ENCODE data around the gene NCKAP5L. TPM values are rescaled to one million over a fixed set of nuclear protein-coding genes. Genes with fewer than 3 reads are reported as not detected.

NCKAP5L gene
- total RNA-seq, 2 experiments from 2014 or later, result 1.1 to 1.2 TPM

DNA sequence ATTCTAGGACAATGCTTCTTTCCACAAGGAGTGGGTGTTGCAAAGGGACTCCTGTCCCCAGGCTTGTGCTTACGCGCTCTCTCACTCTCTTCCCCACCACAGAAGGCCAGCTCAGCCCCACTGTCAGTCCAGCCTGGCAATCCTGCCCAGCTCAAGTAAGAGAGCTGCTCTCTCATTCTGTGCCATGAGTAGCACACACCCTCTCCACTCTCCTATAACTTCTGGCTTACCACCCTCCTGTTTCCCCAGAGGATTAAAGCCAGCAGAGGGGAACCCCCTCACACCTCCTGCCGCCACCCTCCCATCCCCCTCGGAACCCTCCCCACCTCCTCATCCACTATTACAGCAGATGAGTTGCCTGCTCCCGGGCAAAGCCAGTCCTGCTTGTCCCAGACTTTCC lies 17.1 kb downstream of the NCKAP5L start:
- Mint-ChIP-seq H3K4me3 (no peak overlapping the region), H3K27me3 (no peaks in the 10 kb centered on the region), H3K9me3 (no peaks in the 10 kb centered on the region), H3K4me1 (no peaks in the 10 kb centered on the region), H3K27ac (no peak overlapping the region), H3K36me3 (ENCODE audit: low read depth) (no peaks in the 10 kb centered on the region)
- no peak for DNase-seq
- CTCF ChIA-PET, result interaction anchor here (1.4 to 1.8 kb wide), 2 partner anchors 33 to 70 kb away, joined by 5 to 7 read pairs; partner anchors contain the start of gene TMBIM6
- POLR2A ChIA-PET, result no interaction called here

DNA sequence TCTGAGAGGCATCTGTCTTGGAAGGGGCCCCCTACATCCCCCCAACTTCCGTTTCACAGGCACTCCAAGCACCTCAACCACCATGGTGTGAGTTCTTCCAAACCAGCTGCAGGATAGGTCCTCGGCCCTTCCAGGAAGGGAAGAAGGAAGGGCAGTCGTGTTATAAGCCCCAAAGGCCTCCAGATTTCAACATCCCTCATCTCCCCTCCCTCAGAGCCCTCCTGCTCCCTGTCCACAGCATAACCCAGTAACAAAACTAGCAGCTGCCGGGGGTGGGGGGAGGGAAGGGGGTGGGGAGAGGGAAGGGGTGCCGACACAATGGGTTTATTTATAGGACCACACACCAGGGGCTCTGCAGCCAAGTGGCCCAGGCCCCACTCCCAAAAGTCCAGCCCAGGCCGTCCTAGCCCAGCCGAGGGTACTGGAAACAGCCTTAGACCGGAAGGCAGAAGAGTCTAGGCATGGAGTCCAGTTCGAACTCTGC lies 18.3 kb downstream of the NCKAP5L start:
- H3K4me3 Mint-ChIP-seq, result no peak overlapping the region
- no peaks in the 10 kb centered on the region for H3K36me3 Mint-ChIP-seq (ENCODE audit: low read depth)
- H3K9me3 Mint-ChIP-seq, result no peaks in the 10 kb centered on the region
- DNase-seq, result no peak
- H3K27me3 Mint-ChIP-seq, result no peaks in the 10 kb centered on the region
- POLR2A ChIA-PET, result no interaction called here
- CTCF ChIA-PET, result interaction anchor here (1.4 kb wide), 1 partner anchor 68 kb away, joined by 5 read pairs; the partner anchor contains the start of gene TMBIM6
- no peaks in the 10 kb centered on the region for H3K4me1 Mint-ChIP-seq
- H3K27ac Mint-ChIP-seq, result no peak overlapping the region

DNA sequence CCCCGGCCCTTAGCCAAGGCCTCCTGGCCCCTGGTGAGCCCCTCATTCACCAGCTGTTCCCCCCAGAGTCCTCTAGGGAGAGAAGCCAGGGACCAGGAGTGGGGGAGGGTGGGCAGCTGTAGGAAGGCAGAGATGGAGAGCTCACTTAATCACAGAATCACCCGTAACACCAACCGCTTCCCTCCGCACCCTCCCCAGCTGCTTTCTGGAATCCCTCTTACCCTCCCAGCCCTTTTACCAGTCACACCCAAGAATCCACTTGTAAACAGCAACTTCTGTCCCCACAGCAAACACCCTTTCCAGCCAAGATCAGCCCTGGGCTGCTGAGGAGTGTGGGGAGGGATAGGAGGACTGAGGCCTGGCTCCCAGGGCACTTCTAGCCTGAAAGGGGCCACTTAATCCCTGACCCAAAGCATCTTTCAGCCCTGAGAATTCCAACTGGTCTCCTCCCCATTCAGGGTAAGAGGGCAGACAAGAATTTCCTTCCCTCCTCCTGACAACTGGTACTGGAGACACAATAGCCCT lies 18.8 kb downstream of the NCKAP5L start:
- H3K27me3 Mint-ChIP-seq, result no peaks in the 10 kb centered on the region
- H3K4me1 Mint-ChIP-seq, result no peaks in the 10 kb centered on the region
- POLR2A ChIA-PET, result no interaction called here
- no peaks in the 10 kb centered on the region for H3K36me3 Mint-ChIP-seq (ENCODE audit: low read depth)
- H3K9me3 Mint-ChIP-seq, result no peaks in the 10 kb centered on the region
- no peak overlapping the region for H3K27ac Mint-ChIP-seq
- CTCF ChIA-PET, result no interaction called here
- DNase-seq, result no peak
- no peak overlapping the region for H3K4me3 Mint-ChIP-seq

DNA sequence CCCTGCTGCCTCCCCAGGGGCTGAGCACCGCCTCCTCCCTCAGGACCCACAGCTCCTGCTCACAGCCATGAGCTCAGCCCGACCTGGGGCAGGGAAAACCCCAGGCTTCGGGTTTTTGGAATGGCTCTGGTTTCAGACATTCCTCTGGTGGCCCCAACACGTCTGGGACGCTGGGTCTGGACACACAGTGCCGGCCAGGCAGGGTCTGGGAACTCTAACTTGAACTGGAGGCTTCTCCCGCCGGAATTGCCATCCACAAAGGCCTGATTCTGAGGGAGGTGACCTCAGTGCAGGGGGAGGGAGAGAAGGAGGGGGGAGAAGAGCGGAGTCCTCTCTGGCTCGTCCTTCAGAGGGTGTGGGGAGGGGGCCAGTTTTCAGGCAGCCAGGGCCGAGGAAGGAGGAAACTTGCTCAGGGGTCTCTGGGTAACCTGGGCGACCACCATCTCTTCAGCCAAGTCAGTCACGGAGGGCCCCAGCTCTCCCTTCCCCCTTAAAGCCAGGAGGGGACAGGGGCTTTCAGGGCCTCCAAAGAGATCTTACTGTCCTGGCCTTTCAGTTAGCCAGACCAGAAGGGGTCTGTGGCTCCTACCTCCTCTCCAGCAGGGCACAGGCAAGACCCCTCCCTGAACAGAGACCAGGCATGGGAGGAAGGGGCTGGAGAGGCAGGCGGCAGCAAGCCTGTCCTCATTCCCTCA lies 19.4 kb downstream of the NCKAP5L start:
- Mint-ChIP-seq H3K36me3 (ENCODE audit: low read depth) (no peaks in the 10 kb centered on the region), H3K27me3 (no peaks in the 10 kb centered on the region)
- CTCF ChIA-PET, result no interaction called here

DNA sequence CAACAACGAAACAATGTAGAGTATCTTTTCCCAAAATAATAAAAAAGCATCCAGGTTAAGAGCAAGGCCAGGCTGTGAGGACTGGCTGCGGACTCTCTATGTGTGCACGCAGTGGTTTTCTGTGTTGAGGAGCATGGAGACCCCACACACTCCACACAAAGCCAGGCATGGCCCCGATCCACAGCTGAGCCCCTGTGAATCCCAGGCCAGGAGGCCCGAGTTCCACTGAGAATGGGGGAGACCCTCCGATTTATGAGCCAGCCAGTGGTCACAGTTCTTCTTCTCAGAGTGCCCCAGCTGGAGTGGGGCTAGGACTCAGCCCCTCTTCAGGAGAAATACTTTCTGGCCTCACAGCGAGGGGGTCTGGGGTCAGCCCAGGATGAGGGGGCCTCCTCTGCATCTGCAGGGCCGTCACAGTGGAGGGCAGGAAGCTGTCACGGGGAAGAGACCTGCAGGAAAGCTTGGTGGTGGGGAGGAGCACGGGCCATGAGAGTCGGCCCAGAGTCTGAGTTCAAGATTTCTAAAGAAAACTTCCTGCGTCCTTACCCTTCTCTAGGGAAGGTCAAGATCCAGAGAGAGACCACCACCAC lies 20.1 kb downstream of the NCKAP5L start:
- Mint-ChIP-seq H3K4me1 (no peaks in the 10 kb centered on the region), H3K27me3 (no peaks in the 10 kb centered on the region), H3K27ac (no peak overlapping the region), H3K36me3 (ENCODE audit: low read depth) (no peaks in the 10 kb centered on the region), H3K4me3 (no peak overlapping the region), H3K9me3 (no peaks in the 10 kb centered on the region)
- CTCF ChIA-PET, result no interaction called here
- POLR2A ChIA-PET, result no interaction called here
- no peak for DNase-seq

More for the DNA sequence above, 19.4 kb downstream of the NCKAP5L start:
- no peaks in the 10 kb centered on the region for H3K4me1 Mint-ChIP-seq
- no peak overlapping the region for H3K27ac Mint-ChIP-seq
- POLR2A ChIA-PET, result no interaction called here
- no peak overlapping the region for H3K4me3 Mint-ChIP-seq
- H3K9me3 Mint-ChIP-seq, result no peaks in the 10 kb centered on the region
- no peak for DNase-seq

DNA sequence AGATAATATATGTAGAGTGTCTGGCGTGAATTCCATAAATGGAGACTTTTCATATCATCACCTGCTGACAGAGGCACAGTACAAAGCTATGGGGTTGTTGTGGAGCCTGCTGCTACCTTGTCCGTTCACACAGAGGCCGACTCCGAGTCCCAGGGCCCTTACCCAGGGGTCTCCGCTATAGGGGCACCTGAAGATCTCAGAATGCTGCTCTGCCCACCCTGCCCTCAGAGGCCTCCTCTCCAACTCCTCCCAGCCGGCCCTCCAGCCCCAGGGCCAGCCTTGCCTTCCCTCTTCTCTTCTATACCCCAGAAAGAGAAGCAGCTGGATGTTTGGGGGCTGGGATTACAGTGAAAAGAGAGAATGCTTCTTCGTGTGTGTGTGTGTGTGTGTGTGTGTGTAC lies 21.3 kb downstream of the NCKAP5L start:
- H3K9me3 Mint-ChIP-seq, result no peaks in the 10 kb centered on the region
- ChIA-PET POLR2A (no interaction called here), CTCF (no interaction called here)
- H3K4me3 Mint-ChIP-seq, result no peak overlapping the region
- H3K27ac Mint-ChIP-seq, result no peak overlapping the region
- no peak for DNase-seq
- H3K4me1 Mint-ChIP-seq, result no peaks in the 10 kb centered on the region
- H3K36me3 Mint-ChIP-seq (ENCODE audit: low read depth), result no peaks in the 10 kb centered on the region
- H3K27me3 Mint-ChIP-seq, result no peaks in the 10 kb centered on the region

DNA sequence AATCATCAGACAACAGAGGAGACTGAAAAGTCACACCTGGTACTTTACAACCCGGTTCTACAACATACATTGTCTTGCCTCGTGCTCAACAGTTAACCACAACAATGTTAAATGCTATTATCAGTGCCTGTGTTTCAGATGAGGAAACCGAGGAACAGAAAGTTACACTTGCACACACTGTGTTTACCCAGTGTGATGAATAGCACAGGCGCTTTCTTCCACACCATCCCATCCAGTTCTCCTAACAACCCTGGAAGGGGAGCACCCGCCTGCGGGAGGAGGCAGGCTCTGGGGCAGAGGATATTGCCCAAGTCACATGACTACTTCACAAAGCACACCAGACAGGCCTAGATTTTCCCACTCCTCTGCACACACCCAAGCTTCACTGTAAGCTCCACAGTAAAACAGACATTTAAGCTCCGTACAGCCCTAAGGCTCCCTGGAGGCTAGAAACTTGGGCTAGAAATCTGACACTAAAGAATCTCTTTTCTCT lies 21.8 kb downstream of the NCKAP5L start:
- no peak for DNase-seq
- H3K4me1 Mint-ChIP-seq, result no peaks in the 10 kb centered on the region
- H3K9me3 Mint-ChIP-seq, result no peaks in the 10 kb centered on the region
- POLR2A ChIA-PET, result no interaction called here
- H3K36me3 Mint-ChIP-seq (ENCODE audit: low read depth), result no peaks in the 10 kb centered on the region
- CTCF ChIA-PET, result no interaction called here
- no peak overlapping the region for H3K4me3 Mint-ChIP-seq
- no peaks in the 10 kb centered on the region for H3K27me3 Mint-ChIP-seq
- H3K27ac Mint-ChIP-seq, result no peak overlapping the region

DNA sequence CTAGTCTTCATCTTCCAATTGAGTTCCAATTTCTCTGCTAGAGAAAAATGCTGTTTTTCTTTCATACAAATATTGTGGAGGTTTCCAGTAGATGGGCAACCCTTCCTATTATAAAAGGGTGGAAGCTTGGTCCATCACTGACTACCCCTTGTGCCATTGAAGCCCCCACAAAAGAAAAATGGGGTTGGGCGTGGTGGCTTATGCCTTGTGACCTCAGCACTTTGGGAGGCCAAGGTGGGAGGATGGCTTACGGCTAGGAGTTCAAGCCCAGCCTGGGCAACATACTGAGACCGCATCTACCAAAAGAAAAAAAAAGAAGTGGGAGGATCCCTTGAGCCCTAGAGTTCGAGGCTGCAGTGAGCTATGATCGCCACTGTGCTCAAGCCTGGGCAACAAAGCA lies 22.8 kb downstream of the NCKAP5L start:
- H3K9me3 Mint-ChIP-seq, result no peaks in the 10 kb centered on the region
- no peak overlapping the region for H3K4me3 Mint-ChIP-seq
- no peaks in the 10 kb centered on the region for H3K27me3 Mint-ChIP-seq
- ChIA-PET POLR2A (no interaction called here), CTCF (no interaction called here)
- no peaks in the 10 kb centered on the region for H3K4me1 Mint-ChIP-seq
- H3K27ac Mint-ChIP-seq, result no peak overlapping the region
- H3K36me3 Mint-ChIP-seq (ENCODE audit: low read depth), result no peaks in the 10 kb centered on the region
- no peak for DNase-seq

DNA sequence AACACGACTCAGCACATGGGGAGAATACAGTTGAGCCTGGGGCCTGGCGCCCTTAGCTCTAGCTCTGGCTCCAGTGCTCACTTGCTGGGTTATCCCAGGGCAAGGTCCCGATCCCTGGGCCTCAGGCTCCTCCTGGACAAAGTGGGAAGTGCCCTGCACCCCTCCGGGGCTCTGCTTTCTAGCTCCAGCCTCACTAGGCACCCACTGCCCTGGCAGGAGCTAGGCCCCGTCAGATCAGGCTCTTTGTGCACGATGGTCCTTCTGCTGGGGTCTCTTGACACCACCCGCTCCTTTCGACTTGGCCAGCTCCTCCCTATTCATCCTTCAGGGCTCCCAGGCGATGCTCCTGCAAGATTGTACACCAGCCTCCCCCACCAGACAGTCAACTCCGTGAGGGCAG lies 23.4 kb downstream of the NCKAP5L start:
- H3K4me1 Mint-ChIP-seq, result no peaks in the 10 kb centered on the region
- POLR2A ChIA-PET, result no interaction called here
- H3K27me3 Mint-ChIP-seq, result no peaks in the 10 kb centered on the region
- H3K27ac Mint-ChIP-seq, result no peak overlapping the region
- no peak overlapping the region for H3K4me3 Mint-ChIP-seq
- H3K36me3 Mint-ChIP-seq (ENCODE audit: low read depth), result no peaks in the 10 kb centered on the region
- DNase-seq, result no peak
- CTCF ChIA-PET, result no interaction called here
- no peaks in the 10 kb centered on the region for H3K9me3 Mint-ChIP-seq

DNA sequence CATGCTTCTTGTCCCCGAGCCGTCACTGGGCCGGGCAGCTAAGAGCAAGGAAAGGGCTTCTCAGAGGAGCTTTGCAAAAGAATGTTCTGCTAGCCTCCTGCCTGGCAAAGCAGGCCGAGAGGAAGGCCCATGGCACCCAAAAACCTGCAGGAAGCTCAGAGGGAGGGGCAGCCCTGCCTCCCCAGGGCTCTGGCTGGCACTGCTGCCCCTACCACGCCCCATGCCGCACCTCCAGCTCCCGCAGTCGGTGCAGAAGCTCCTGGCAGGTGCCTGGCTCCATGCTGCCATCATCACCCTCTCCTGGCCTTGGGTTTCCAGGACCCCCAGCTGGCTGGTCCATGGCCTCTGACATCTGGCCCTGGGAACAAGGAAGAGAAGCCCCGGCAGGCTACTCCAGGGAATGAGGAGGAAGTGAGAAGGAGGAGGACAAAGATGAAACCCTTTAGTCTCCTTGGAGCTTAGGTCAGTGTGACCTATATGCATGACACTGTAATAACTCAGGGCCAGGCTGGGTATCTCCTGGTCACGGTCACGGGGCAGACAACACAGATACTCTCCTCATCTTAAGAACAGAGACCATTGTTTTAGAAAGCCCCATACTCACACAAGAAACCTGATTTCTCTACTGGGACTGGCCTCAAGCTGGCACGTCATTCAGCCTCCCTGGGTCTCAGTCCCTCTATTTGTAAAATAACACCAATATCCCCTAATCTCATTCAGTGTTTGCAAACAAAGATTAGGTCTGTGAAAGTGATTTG lies 24.3 kb downstream of the NCKAP5L start:
- ChIA-PET CTCF (no interaction called here), POLR2A (no interaction called here)
- H3K4me1 Mint-ChIP-seq, result no peaks in the 10 kb centered on the region
- no peaks in the 10 kb centered on the region for H3K27me3 Mint-ChIP-seq
- no peak overlapping the region for H3K4me3 Mint-ChIP-seq
- DNase-seq, result no peak
- H3K27ac Mint-ChIP-seq, result no peak overlapping the region
- no peaks in the 10 kb centered on the region for H3K36me3 Mint-ChIP-seq (ENCODE audit: low read depth)
- H3K9me3 Mint-ChIP-seq, result no peaks in the 10 kb centered on the region

DNA sequence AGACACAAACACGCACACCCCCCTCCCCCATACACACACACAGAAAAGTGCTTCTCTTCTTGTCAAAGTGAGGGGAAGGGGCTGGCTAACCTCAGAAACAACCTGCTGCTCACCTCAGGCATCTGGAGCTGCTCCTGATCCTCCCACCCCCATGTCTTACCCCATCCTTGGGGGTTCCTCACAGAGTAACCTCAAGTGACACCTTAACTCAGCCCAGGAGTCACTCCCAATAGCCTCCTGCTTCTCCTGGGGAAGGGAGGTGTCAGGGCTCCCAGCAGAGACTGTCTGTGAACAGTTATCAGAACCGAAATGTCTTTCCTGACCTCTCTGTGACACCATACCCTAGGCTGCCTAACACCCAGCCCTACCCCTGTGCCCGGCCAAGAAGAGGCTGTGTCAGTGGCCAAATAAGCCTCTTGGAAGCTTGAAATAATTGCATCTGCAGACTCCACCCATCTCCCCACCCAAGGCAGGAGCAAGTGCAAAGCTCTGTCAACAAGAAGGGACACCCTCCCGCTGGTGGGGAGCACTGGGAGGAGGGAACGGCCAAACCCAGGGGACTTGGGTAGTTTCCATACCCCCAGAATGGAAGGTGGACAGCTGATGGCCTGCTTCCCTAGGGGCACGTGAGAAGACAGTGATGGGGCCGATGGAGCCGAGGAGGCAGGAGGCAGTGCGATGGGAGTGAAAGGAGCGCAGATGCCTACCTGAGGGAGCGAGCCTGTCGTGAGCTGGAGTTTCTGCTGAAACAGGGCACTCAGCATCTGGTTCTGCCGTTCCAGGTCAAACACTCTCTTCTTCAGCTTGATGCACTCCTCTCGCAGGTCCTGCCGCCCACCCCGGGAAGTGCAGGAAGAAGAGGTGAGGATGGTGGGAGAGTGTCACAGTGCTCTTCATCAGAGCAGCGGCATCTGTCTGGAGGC lies 26.8 kb downstream of the NCKAP5L start:
- DNase-seq, result no peak
- ChIA-PET POLR2A (no interaction called here), CTCF (interaction anchor here (1.3 to 2.9 kb wide), 2 partner anchors 23 to 144 kb away, joined by 6 to 7 read pairs; no protein-coding TSS in a partner anchor)
- H3K4me3 Mint-ChIP-seq, result no peak overlapping the region
- H3K4me1 Mint-ChIP-seq, result no peaks in the 10 kb centered on the region
- H3K9me3 Mint-ChIP-seq, result no peaks in the 10 kb centered on the region
- no peaks in the 10 kb centered on the region for H3K36me3 Mint-ChIP-seq (ENCODE audit: low read depth)
- H3K27me3 Mint-ChIP-seq, result no peaks in the 10 kb centered on the region
- no peak overlapping the region for H3K27ac Mint-ChIP-seq

DNA sequence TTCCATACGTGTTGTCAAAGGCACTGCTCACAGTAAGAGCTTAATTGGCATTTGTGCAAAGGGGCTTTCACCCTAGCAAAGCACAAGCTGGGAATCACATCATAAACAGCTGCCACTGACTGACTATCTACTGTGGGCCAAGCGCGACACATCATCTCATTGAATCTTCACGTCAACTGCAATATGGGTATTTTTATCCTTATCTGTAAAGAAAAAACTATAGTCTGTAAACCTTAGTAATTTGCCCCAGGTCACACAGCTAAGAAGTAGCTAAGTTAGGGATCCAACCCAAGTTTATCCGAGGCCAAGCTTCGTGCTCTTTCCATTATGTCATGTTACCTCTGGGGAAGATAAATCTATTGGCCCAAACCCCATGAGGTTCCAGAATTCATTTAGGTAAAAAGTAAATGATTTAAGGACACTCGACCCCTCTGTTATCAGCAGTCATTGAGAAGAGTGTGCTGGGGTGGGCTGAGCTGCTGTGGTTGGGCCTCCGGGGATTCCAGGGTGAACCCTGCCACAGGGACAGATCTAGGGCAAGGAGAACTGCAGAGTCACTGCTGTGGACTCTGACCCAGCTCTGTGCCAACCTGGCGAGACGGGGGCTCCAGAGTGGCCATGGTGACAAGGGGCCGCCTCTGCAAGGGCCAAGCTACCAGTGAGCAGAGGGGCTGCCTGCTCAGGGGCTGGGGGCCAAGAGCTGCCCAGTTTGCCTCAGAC lies 27.6 kb downstream of the NCKAP5L start:
- Mint-ChIP-seq H3K36me3 (ENCODE audit: low read depth) (no peaks in the 10 kb centered on the region), H3K27me3 (no peaks in the 10 kb centered on the region), H3K27ac (no peak overlapping the region), H3K4me1 (no peaks in the 10 kb centered on the region), H3K4me3 (no peak overlapping the region), H3K9me3 (no peaks in the 10 kb centered on the region)
- ChIA-PET CTCF (interaction anchor here (1.3 to 2.9 kb wide), 2 partner anchors 22 to 145 kb away, joined by 6 to 7 read pairs; no protein-coding TSS in a partner anchor), POLR2A (interaction anchor here (0.7 kb wide), 1 partner anchor 59 kb away, joined by 3 read pairs; the partner anchor contains the start of gene TMBIM6)
- no peak for DNase-seq

All from activated CD4-positive, alpha-beta memory T cell treated with anti-CD3 and anti-CD28 coated beads, Interleukin-2, amount 10 ng/mL, durations not matched to agents 7 days and 5 days (primary cell).